Stimulated activated CD4-positive, alpha-beta T cell treated with anti-CD3 and anti-CD28 coated beads, TNF-alpha, amount 100 ng/mL, for 24 hours (primary cell): Measurements from ENCODE around the gene ESPL1.
"Not testable (repeated sequence)": the region's sequence is repeated elsewhere in the genome, so short reads cannot be mapped to it uniquely, and the experiment has no call there.

Experiments
- DNase-seq, 3 experiments: peaks; one replicate each; pipeline ENCODE4 v3.0.0-alpha.2; 2020; ENCODE audit warnings: low read depth in 3 of 3

ESPL1 gene

GRCh38 chr12:53299101-53299453 is 31.0 kb downstream of the ESPL1 start:
- peak in 2 of 3 experiments; percentile 38 to 46 for DNase-seq

GRCh38 chr12:53299454-53300180 is 31.5 kb downstream of the ESPL1 start, which contains the start of gene MYG1:
Gene MYG1, plus strand, starts transcription at chr12:53299695. Its CDS starts 43 bp downstream, at chr12:53299738.
- peak; percentile 70 to 85 (median 76) for DNase-seq

GRCh38 chr12:53300187-53300586 is 32.1 kb downstream of the ESPL1 start:
- DNase-seq, result peak in 1 of 3 experiments; percentile 18

- no peak for DNase-seq
Observed at GRCh38 chr12:53302903-53303302, 34.8 kb downstream of the ESPL1 start.

GRCh38 chr12:53306826-53307225 is 38.7 kb downstream of the ESPL1 start:
- no peak for DNase-seq

GRCh38 chr12:53308276-53308675 is 40.2 kb downstream of the ESPL1 start:
- no peak for DNase-seq

- no peak for DNase-seq
Observed at GRCh38 chr12:53313996-53314395, 45.9 kb downstream of the ESPL1 start.

GRCh38 chr12:53320352-53321195 is 52.5 kb downstream of the ESPL1 start:
- no peak for DNase-seq

- peak; percentile 31 to 52 (median 35) for DNase-seq
Observed at GRCh38 chr12:53324113-53324778, 56.1 kb downstream of the ESPL1 start.

GRCh38 chr12:53324779-53325510 is 56.8 kb downstream of the ESPL1 start:
- DNase-seq, result peak; percentile 74 to 91 (median 76)

- no peak for DNase-seq
Observed at GRCh38 chr12:53325511-53326061, 57.5 kb downstream of the ESPL1 start.

GRCh38 chr12:53326460-53327185 is 58.5 kb downstream of the ESPL1 start:
- no peak for DNase-seq

GRCh38 chr12:53327435-53328042 is 59.4 kb downstream of the ESPL1 start:
- DNase-seq, result no peak

- DNase-seq, result no peak
Observed at GRCh38 chr12:53328043-53328435, 59.9 kb downstream of the ESPL1 start.

- DNase-seq, result no peak
Observed at GRCh38 chr12:53330671-53331070, 62.6 kb downstream of the ESPL1 start.

GRCh38 chr12:53332339-53332738 is 64.2 kb downstream of the ESPL1 start:
- DNase-seq, result not testable (repeated sequence)

GRCh38 chr12:53332744-53333143 is 64.6 kb downstream of the ESPL1 start:
- no peak for DNase-seq

- DNase-seq, result no peak
Observed at GRCh38 chr12:53333289-53333688, 65.2 kb downstream of the ESPL1 start.

GRCh38 chr12:53333845-53334244 is 65.7 kb downstream of the ESPL1 start:
- no peak for DNase-seq

GRCh38 chr12:53334822-53335221 is 66.7 kb downstream of the ESPL1 start:
- DNase-seq, result no peak
